HepG2 (cell line): ENCODE results near the gene YIPF3. TPM values are rescaled to one million over a fixed set of nuclear protein-coding genes. Genes with fewer than 3 reads are reported as not detected.
A peak's percentile ranks its signal among the peaks of the same experiment; 100 is the strongest.

ENCODE experiments used
- AHR ChIP-seq: IDR thresholded peaks from 2 replicates; pipeline ENCODE4 v1.6.1; 2018; ENCODE audit warnings: missing genetic modification reagents, missing compliant biosample characterization
- CHCHD3 ChIP-seq: sonication (generic); formaldehyde crosslinking; IDR thresholded peaks from 2 replicates; pipeline ENCODE4 v1.8.0; 2022; ENCODE audit warnings: mild to moderate bottlenecking, missing genetic modification reagents, moderate library complexity
- CREBL2 ChIP-seq: sonication (generic); formaldehyde crosslinking; IDR thresholded peaks from 2 replicates; pipeline ENCODE4 v1.8.1; 2023; ENCODE audit warnings: missing genetic modification reagents, mild to moderate bottlenecking, borderline replicate concordance
- EEA1 ChIP-seq: sonication (generic); formaldehyde crosslinking; IDR thresholded peaks from 2 replicates; pipeline ENCODE4 v1.5.1; 2020; ENCODE audit warnings: mild to moderate bottlenecking, missing genetic modification reagents, borderline replicate concordance
- ELF4 ChIP-seq: sonication (generic); formaldehyde crosslinking; IDR thresholded peaks from 2 replicates; pipeline ENCODE4 v1.5.0; 2020; ENCODE audit warnings: missing genetic modification reagents, mild to moderate bottlenecking, moderate library complexity, borderline replicate concordance
- GABPA ChIP-seq, 2 experiments: IDR thresholded peaks; 2 replicates each; pipeline ENCODE4 v1.6.1; 2011 to 2016; ENCODE audit warnings: low read depth in 2 of 2, low read length in 1 of 2, missing biosample characterization in 1 of 2, missing genetic modification characterization in 1 of 2
- HES4 ChIP-seq: sonication (generic); formaldehyde crosslinking; IDR thresholded peaks from 2 replicates; pipeline ENCODE4 v1.9.0; 2021; ENCODE audit warnings: mild to moderate bottlenecking, missing genetic modification reagents, borderline replicate concordance
- PREB ChIP-seq: sonication (generic); formaldehyde crosslinking; IDR thresholded peaks from 2 replicates; pipeline ENCODE4 v1.4.0; 2020; ENCODE audit warnings: missing genetic modification reagents
- RFXAP ChIP-seq: sonication (generic); formaldehyde crosslinking; IDR thresholded peaks from 2 replicates; pipeline ENCODE4 v1.4.0; 2020; ENCODE audit warnings: missing genetic modification reagents, borderline replicate concordance
- SMC3 ChIP-seq: IDR thresholded peaks from 2 replicates; pipeline ENCODE4 v1.6.1; 2011; ENCODE audit warnings: low read length, improper control_type of control experiment
- ZFY ChIP-seq: sonication (generic); formaldehyde crosslinking; IDR thresholded peaks from 2 replicates; pipeline ENCODE4 v1.4.0; 2020; ENCODE audit warnings: missing genetic modification reagents
- ZNF121 ChIP-seq: sonication (generic); formaldehyde crosslinking; IDR thresholded peaks from 2 replicates; pipeline ENCODE4 v1.5.0; 2020; ENCODE audit warnings: mild to moderate bottlenecking, missing genetic modification reagents
- ZNF430 ChIP-seq: sonication (generic); formaldehyde crosslinking; IDR thresholded peaks from 2 replicates; pipeline ENCODE4 v1.9.0; 2021; ENCODE audit warnings: mild to moderate bottlenecking, missing genetic modification reagents
- ZNF557 ChIP-seq: sonication (generic); formaldehyde crosslinking; IDR thresholded peaks from 2 replicates; pipeline ENCODE4 v1.4.0; 2020; ENCODE audit warnings: missing genetic modification reagents
- ZNF776 ChIP-seq: sonication (generic); formaldehyde crosslinking; IDR thresholded peaks from 2 replicates; pipeline ENCODE4 v1.4.0; 2020; ENCODE audit warnings: mild to moderate bottlenecking, missing genetic modification reagents
- polyA plus RNA-seq, 8 experiments: library from polyadenylated mRNA; depleted of rRNA in 3 of 8; stranded (reverse) in 7 of 8; unstranded in 1 of 8; fragments of >200 nt; fragmentation: Illumina TruSeq in 4 of 8; extraction: Trizol in 4 of 8; gene quantifications; 2 replicates each; pipeline versions ENCODE4 v1.2.1 to v1.2.3, GENCODE V29; 2011 to 2016; ENCODE audit warnings: low read depth in 4 of 8, missing spikeins in 1 of 8, mixed read lengths in 1 of 8; ENCODE audit not compliant: insufficient read depth in 1 of 8
- total RNA-seq, 5 experiments: library from RNA; depleted of rRNA; stranded (reverse); fragments of >200 nt; fragmentation: Illumina TruSeq; extraction: Trizol; gene quantifications; 2 replicates each; pipeline ENCODE4 v1.2.3, GENCODE V29; 2016; ENCODE audit warnings: low read depth in 1 of 5
- TF ChIP-seq, protein P1 (sequence below): sonication (generic); formaldehyde crosslinking; IDR thresholded peaks from 2 replicates; pipeline ENCODE4 v1.4.0; 2020; ENCODE audit warnings: missing genetic modification reagents
- TF ChIP-seq, protein P2 (sequence below): IDR thresholded peaks from 2 replicates; pipeline ENCODE4 v1.6.1; 2016; ENCODE audit warnings: mild to moderate bottlenecking, missing biosample characterization, missing genetic modification reagents
- TF ChIP-seq, protein P3 (sequence below): sonication (generic); formaldehyde crosslinking; IDR thresholded peaks from 2 replicates; pipeline ENCODE4 v1.4.0; 2020; ENCODE audit warnings: missing genetic modification reagents, mild to moderate bottlenecking, borderline replicate concordance

YIPF3 gene
- total and polyA plus RNA-seq, 2 of the 13 experiments (the other 11 are each of a cell fraction or from before 2014, with no cell fraction given): 107 to 206 TPM

DNA sequence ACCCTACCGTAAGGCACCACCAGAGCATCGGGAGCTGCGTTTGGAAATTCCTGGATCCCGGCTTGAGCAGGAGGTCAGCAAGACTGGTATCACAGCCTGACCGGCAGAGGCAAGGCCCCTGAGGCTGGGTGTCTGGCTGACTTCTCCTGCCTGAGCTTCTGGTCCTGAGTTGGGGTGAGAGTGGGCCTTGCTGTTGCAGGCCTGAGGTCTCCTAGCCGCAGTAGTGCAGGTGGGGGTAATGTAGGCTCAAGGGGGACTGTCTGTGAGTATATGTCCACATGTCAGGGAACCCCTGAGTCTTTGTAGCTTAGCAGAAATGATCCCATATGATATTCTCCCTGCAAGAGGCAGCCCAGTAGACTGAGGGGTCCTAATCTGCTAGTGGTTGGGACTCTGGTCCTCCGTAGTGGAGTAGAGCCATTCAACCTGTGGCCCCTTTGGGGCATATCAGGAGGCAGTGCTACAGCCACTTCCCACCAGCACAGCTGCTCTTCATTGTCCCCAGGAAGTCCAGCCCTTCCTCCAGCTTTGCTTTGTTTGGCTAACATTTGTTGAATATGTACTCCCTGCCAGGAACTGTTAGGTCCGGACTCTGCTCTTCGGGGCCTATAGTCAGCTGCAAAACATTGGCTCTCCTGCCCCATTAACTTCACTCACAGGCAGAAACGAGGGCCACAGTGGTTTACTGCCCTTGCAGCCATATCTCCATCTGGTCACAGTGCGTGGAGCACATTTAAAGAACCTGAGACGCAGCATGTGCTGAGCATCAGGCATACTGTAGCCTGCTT is 17.5 kb downstream of the YIPF3 start (continued):
- TF ChIP-seq, protein P1, sequence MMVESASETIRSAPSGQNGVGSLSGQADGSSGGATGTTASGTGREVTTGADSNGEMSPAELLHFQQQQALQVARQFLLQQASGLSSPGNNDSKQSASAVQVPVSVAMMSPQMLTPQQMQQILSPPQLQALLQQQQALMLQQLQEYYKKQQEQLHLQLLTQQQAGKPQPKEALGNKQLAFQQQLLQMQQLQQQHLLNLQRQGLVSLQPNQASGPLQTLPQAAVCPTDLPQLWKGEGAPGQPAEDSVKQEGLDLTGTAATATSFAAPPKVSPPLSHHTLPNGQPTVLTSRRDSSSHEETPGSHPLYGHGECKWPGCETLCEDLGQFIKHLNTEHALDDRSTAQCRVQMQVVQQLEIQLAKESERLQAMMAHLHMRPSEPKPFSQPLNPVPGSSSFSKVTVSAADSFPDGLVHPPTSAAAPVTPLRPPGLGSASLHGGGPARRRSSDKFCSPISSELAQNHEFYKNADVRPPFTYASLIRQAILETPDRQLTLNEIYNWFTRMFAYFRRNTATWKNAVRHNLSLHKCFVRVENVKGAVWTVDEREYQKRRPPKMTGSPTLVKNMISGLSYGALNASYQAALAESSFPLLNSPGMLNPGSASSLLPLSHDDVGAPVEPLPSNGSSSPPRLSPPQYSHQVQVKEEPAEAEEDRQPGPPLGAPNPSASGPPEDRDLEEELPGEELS: no peak
- TF ChIP-seq RFXAP (CRISPR knock-in tag) (no peak), ZFY (CRISPR knock-in tag) (peak; percentile 49; the same call in 1 of the 2 replicates), SMC3 (no peak), CHCHD3 (CRISPR knock-in tag) (no peak), ZNF430 (no peak), ELF4 (CRISPR knock-in tag) (no peak), ZNF557 (CRISPR knock-in tag) (no peak), PREB (CRISPR knock-in tag) (no peak), AHR (CRISPR knock-in tag) (no peak), ZNF776 (CRISPR knock-in tag) (peak; percentile 46; the same call in 1 of the 2 replicates), EEA1 (CRISPR knock-in tag) (0 out of 2 replicates have a peak, but pooled peaks have one; percentile 12), CREBL2 (CRISPR knock-in tag) (no peak), HES4 (no peak), GABPA (IDR thresholded peaks at IDR 0.05; ENCODE audit: low read depth, low read length) (no peak), GABPA (CRISPR knock-in tag; IDR thresholded peaks at IDR 0.05; ENCODE audit: low read depth) (0 out of 2 replicates have a peak, but pooled peaks have one; percentile 42), ZNF121 (CRISPR knock-in tag) (no peak)
- TF ChIP-seq, protein P2, sequence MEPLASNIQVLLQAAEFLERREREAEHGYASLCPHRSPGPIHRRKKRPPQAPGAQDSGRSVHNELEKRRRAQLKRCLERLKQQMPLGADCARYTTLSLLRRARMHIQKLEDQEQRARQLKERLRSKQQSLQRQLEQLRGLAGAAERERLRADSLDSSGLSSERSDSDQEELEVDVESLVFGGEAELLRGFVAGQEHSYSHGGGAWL (CRISPR knock-in tag): no peak
- TF ChIP-seq, protein P3, sequence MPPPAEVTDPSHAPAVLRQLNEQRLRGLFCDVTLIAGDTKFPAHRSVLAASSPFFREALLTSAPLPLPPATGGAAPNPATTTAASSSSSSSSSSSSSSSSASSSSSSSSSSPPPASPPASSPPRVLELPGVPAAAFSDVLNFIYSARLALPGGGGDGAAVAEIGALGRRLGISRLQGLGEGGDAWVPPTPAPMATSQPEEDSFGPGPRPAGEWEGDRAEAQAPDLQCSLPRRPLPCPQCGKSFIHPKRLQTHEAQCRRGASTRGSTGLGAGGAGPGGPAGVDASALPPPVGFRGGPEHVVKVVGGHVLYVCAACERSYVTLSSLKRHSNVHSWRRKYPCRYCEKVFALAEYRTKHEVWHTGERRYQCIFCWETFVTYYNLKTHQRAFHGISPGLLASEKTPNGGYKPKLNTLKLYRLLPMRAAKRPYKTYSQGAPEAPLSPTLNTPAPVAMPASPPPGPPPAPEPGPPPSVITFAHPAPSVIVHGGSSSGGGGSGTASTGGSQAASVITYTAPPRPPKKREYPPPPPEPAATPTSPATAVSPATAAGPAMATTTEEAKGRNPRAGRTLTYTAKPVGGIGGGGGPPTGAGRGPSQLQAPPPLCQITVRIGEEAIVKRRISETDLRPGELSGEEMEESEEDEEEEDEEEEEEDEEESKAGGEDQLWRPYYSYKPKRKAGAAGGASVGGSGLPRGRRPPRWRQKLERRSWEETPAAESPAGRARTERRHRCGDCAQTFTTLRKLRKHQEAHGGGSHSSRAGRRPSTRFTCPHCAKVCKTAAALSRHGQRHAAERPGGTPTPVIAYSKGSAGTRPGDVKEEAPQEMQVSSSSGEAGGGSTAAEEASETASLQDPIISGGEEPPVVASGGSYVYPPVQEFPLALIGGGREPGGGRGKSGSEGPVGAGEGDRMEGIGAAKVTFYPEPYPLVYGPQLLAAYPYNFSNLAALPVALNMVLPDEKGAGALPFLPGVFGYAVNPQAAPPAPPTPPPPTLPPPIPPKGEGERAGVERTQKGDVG (CRISPR knock-in tag): 0 out of 2 replicates have a peak, but pooled peaks have one; percentile 34
